Trophoblast cell (in vitro differentiated cells and primary cell): ENCODE measurements around the gene CCDC12.

Experiments used
- DNase-seq, 2 donors: peaks; one replicate each; pipeline ENCODE4 v3.0.0-alpha.2; 2016
- H2AFZ ChIP-seq: 2 replicates; pipeline ENCODE4 v1.6.1; 2013; ENCODE audit warnings: low read length, moderate library complexity, mild to moderate bottlenecking; ENCODE audit not compliant: insufficient read depth, poor library complexity
- H2AK5ac ChIP-seq: 2 replicates; pipeline ENCODE4 v1.6.1; 2013; ENCODE audit warnings: mild to moderate bottlenecking, low read length
- H2BK120ac ChIP-seq: 2 replicates; pipeline ENCODE4 v1.6.1; 2013; ENCODE audit warnings: low read length, mild to moderate bottlenecking, moderate library complexity; ENCODE audit not compliant: insufficient read depth, poor library complexity
- H2BK12ac ChIP-seq: 2 replicates; pipeline ENCODE4 v1.6.1; 2013; ENCODE audit warnings: mild to moderate bottlenecking, low read length, moderate library complexity
- H2BK5ac ChIP-seq: 2 replicates; pipeline ENCODE4 v1.6.1; 2013; ENCODE audit warnings: low read length, low read depth, moderate library complexity, mild to moderate bottlenecking; ENCODE audit not compliant: poor library complexity
- H3K14ac ChIP-seq: 2 replicates; pipeline ENCODE4 v1.6.1; 2013; ENCODE audit warnings: mild to moderate bottlenecking, low read length
- H3K18ac ChIP-seq: 2 replicates; pipeline ENCODE4 v1.6.1; 2013; ENCODE audit warnings: mild to moderate bottlenecking, low read length
- H3K23ac ChIP-seq: 2 replicates; pipeline ENCODE4 v1.6.1; 2013; ENCODE audit warnings: low read length
- H3K27ac ChIP-seq: 2 replicates; pipeline ENCODE4 v1.5.1; 2013; ENCODE audit warnings: low read depth, mild to moderate bottlenecking, inconsistent platforms, low read length, moderate library complexity
- H3K27me3 ChIP-seq: 2 replicates; pipeline ENCODE4 v1.6.1; 2013; ENCODE audit warnings: inconsistent platforms, mild to moderate bottlenecking, low read length, moderate library complexity; ENCODE audit not compliant: insufficient read depth
- H3K36me3 ChIP-seq, 2 experiments: 1 replicate in 1 of 2; 2 replicates in 1 of 2; pipeline ENCODE4 v1.6.1; 2013; ENCODE audit warnings: low read length in 2 of 2, mild to moderate bottlenecking in 2 of 2, moderate library complexity in 1 of 2; ENCODE audit not compliant: insufficient read depth in 2 of 2, control insufficient read depth in 1 of 2
- H3K4ac ChIP-seq: 2 replicates; pipeline ENCODE4 v1.6.1; 2013; ENCODE audit warnings: low read depth, mild to moderate bottlenecking, low read length, moderate library complexity
- H3K4me1 ChIP-seq, 2 experiments: 1 replicate in 1 of 2; 2 replicates in 1 of 2; pipeline ENCODE4 v1.6.1; 2013; ENCODE audit warnings: low read length in 2 of 2, mild to moderate bottlenecking in 2 of 2, moderate library complexity in 1 of 2; ENCODE audit not compliant: insufficient read depth in 2 of 2, control insufficient read depth in 1 of 2
- H3K4me2 ChIP-seq: 2 replicates; pipeline ENCODE4 v1.6.1; 2013; ENCODE audit warnings: inconsistent platforms, mild to moderate bottlenecking, low read length, moderate library complexity
- H3K4me3 ChIP-seq: 2 replicates; pipeline ENCODE4 v1.5.1; 2013; ENCODE audit warnings: mild to moderate bottlenecking, low read depth, low read length, inconsistent platforms
- H3K79me1 ChIP-seq: one replicate; pipeline ENCODE4 v1.6.1; 2013; ENCODE audit warnings: low read length
- H3K79me2 ChIP-seq: 2 replicates; pipeline ENCODE4 v1.6.1; 2013; ENCODE audit warnings: low read length, mild to moderate bottlenecking; ENCODE audit not compliant: control insufficient read depth, insufficient read depth, poor library complexity
- H3K9ac ChIP-seq: 2 replicates; pipeline ENCODE4 v1.6.1; 2013; ENCODE audit warnings: mild to moderate bottlenecking, low read length
- H3K9me3 ChIP-seq: 2 replicates; pipeline ENCODE4 v1.6.1; 2013; ENCODE audit warnings: low read depth, mild to moderate bottlenecking, control low read depth, inconsistent platforms, low read length; ENCODE audit not compliant: insufficient read depth
- H4K12ac ChIP-seq: 2 replicates; pipeline ENCODE4 v1.6.1; 2013; ENCODE audit warnings: low read depth, mild to moderate bottlenecking, low read length, moderate library complexity
- H4K8ac ChIP-seq: 2 replicates; pipeline ENCODE4 v1.6.1; 2013; ENCODE audit warnings: low read depth, mild to moderate bottlenecking, low read length, moderate library complexity
- H4K91ac ChIP-seq: one replicate; pipeline ENCODE4 v1.6.1; 2013; ENCODE audit warnings: low read depth, mild to moderate bottlenecking, low read length, moderate library complexity
- WGBS: extraction: QIAGEN DNeasy Blood & Tissue Kit; methylation state at CpG from one replicate; pipeline ENCODE4 v1.1.7; 2013; ENCODE audit warnings: missing lambda C conversion rate; ENCODE audit not compliant: insufficient read length, insufficient coverage; ENCODE audit errors: extremely low coverage; 5-methylcytosine and 5-hydroxymethylcytosine counted together

Gene CCDC12

DNA sequence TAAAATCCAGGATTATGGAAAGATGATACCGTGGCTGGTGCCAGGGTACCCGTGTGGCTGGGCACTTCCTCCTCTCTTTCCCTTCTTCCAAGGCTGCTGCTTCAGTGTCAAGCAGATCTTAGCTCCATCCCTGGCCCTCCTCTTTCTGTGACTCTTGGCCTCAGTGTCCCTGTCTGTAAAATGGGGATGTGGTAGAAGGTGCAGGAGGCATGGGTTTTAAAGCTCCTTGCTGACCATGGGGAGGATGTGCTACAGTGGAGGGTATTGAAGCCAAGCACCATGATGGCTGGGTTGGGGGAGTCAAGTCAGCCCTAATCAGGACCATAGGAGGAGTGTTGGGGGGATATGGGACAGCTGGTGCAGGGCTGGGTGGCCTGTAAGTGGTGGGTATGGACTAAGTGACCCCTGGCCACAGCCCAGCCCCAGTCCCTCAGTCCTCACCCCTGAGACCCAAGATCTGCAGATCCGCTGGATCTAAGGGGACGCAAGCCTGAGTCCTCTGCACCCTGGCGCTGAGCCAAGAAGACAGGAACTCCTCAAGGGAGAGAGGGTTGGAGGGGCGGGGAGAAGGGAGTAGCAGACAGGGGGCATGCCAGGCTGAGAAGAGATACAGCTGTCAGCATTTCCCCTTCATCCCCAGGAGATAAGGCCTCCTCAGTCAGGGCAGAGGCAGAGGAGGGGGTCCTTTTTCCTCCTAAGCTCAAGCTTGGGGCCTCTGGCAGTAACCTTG is 87.0 kb downstream of the CCDC12 start:
- no CpG with 5 or more reads among the region's 6 CpGs for WGBS
- Histone ChIP-seq H3K36me3 (no peaks in the 10 kb centered on the region), H3K9me3 (peaks cover 6% of the 10 kb centered on the region), H2AK5ac (no peak overlapping the region), H2BK5ac (no peak overlapping the region), H4K12ac (no peak overlapping the region), H3K4me3 (no peak overlapping the region), H3K4ac (no peak overlapping the region), H3K18ac (no peak overlapping the region), H3K9ac (no peak overlapping the region), H4K8ac (no peak overlapping the region), H3K27ac (no peak overlapping the region), H3K4me1 (peaks cover 5 to 8% of the 10 kb centered on the region in 2 experiments), H3K14ac (no peak overlapping the region), H4K91ac (no peak overlapping the region), H3K79me1 (no peaks in the 10 kb centered on the region), H2BK12ac (no peak overlapping the region), H3K4me2 (no peak overlapping the region), H3K23ac (no peak overlapping the region), H2AFZ (no peak overlapping the region), H2BK120ac (no peak overlapping the region), H3K79me2 (peaks cover 2% of the 10 kb centered on the region), H3K27me3 (peaks cover 11% of the 10 kb centered on the region)
- DNase-seq, result no peak

DNA sequence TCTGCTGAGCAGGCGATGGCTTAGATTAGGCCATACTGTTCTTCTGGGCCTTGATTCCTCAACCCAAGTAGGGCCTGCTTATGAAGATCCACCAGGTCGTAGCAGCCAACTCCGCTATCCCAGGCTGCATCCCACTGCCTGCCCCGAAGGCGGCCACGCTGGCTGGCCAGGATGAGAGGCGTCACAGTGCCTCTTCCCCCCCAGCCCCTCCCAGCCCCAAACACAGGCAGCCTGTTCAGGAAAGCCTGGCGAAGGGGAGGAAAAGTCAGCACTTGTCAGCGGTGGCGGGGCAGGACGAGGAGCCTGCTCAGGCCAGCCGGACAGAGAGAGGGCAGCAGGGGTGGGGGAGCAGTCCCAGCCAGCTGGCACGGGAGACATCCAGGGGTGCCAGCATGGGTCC is 87.8 kb downstream of the CCDC12 start:
- Histone ChIP-seq H3K9me3 (peaks cover 6% of the 10 kb centered on the region), H3K36me3 (no peaks in the 10 kb centered on the region), H3K27me3 (peaks cover 14% of the 10 kb centered on the region), H2AK5ac (no peak overlapping the region), H3K4me2 (no peak overlapping the region), H3K79me2 (peaks cover 2% of the 10 kb centered on the region), H2BK5ac (no peak overlapping the region), H2BK120ac (no peak overlapping the region), H4K91ac (no peak overlapping the region), H3K79me1 (no peaks in the 10 kb centered on the region), H4K12ac (no peak overlapping the region), H3K27ac (no peak overlapping the region), H3K18ac (no peak overlapping the region), H2BK12ac (no peak overlapping the region), H4K8ac (no peak overlapping the region), H3K9ac (no peak overlapping the region), H3K23ac (no peak overlapping the region), H3K14ac (no peak overlapping the region), H3K4ac (no peak overlapping the region), H2AFZ (no peak overlapping the region), H3K4me3 (no peak overlapping the region), H3K4me1 (peaks cover 5 to 12% of the 10 kb centered on the region in 2 experiments)
- no CpG with 5 or more reads among the region's 13 CpGs for WGBS
- DNase-seq, result no peak

DNA sequence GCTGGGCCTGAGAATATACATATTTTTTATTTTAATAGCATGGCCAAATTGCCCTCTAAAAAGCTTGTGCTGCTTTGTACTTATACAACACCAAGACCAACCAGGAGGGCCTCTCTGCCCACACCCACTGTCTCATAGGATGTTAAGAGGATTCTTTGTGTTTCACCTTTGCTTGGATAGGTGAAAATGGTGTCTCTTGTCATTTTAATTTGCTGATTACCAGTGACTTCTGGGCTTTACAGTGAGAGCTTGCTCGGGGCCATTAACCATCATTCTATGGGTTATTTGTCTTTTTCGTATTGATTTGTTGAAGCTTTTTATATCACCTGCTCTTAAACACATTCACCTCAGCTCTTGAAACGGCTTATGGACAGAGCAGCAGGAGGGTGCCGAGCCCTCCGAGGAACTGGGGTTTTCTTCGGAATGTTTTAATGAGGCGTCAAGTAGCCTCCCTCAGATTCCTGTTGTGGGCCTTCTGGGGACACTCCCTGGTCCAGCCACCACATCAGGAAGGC is 88.5 kb downstream of the CCDC12 start:
- H3K27ac ChIP-seq, result no peak overlapping the region
- no peak overlapping the region for H2BK5ac ChIP-seq
- H3K4me3 ChIP-seq, result no peak overlapping the region
- H2BK12ac ChIP-seq, result no peak overlapping the region
- H3K14ac ChIP-seq, result no peak overlapping the region
- no peak overlapping the region for H3K4ac ChIP-seq
- no peak for DNase-seq
- H3K79me1 ChIP-seq, result peaks cover 3% of the 10 kb centered on the region
- H4K12ac ChIP-seq, result no peak overlapping the region
- H2AK5ac ChIP-seq, result no peak overlapping the region
- no peak overlapping the region for H3K18ac ChIP-seq
- no peak overlapping the region for H3K9ac ChIP-seq
- H3K23ac ChIP-seq, result no peak overlapping the region
- H2AFZ ChIP-seq, result no peak overlapping the region
- no CpG with 5 or more reads among the region's 7 CpGs for WGBS
- peaks cover 17% of the 10 kb centered on the region for H3K27me3 ChIP-seq
- peaks cover 4% of the 10 kb centered on the region for H3K79me2 ChIP-seq
- H2BK120ac ChIP-seq, result no peak overlapping the region
- no peak overlapping the region for H4K91ac ChIP-seq
- H4K8ac ChIP-seq, result no peak overlapping the region
- H3K9me3 ChIP-seq, result peaks cover 6% of the 10 kb centered on the region
- no peak overlapping the region for H3K4me2 ChIP-seq
- H3K4me1 ChIP-seq, result peaks cover 9 to 16% of the 10 kb centered on the region in 2 experiments
- no peaks in the 10 kb centered on the region for H3K36me3 ChIP-seq

DNA sequence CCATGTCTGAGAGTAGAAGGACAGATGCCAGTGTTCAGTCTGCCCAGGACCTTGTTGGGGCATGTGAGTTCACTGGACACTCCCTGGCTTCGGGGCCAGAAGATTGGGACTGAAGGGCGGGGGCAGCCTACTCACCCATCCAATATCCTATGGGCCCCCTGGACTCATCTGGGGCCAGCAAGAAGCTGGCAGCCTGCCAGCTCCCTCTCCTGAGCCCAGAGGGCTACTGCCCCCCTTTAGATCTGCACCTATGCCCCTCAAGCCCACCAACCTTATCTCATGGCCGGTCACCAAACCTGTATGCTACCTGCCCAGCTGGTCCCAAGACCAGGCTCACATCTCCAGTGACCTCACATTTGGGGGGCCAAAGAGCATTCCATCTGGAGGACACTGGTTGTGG is 90.9 kb downstream of the CCDC12 start:
- H3K9ac ChIP-seq, result no peak overlapping the region

More for the DNA sequence above, 90.9 kb downstream of the CCDC12 start:
- H3K4me3 ChIP-seq, result no peak overlapping the region
- peaks cover 6% of the 10 kb centered on the region for H3K9me3 ChIP-seq
- no peak overlapping the region for H2AK5ac ChIP-seq
- peaks cover 5% of the 10 kb centered on the region for H3K79me1 ChIP-seq
- H4K8ac ChIP-seq, result no peak overlapping the region
- no peak overlapping the region for H2BK5ac ChIP-seq
- no peak overlapping the region for H4K91ac ChIP-seq
- H4K12ac ChIP-seq, result no peak overlapping the region
- DNase-seq, result no peak
- H3K18ac ChIP-seq, result no peak overlapping the region
- no peak overlapping the region for H3K14ac ChIP-seq
- no peak overlapping the region for H2BK120ac ChIP-seq
- no peak overlapping the region for H3K23ac ChIP-seq
- H2BK12ac ChIP-seq, result no peak overlapping the region
- no CpG with 5 or more reads among the region's 3 CpGs for WGBS
- H3K27ac ChIP-seq, result no peak overlapping the region
- H3K27me3 ChIP-seq, result peaks cover 13% of the 10 kb centered on the region
- H3K36me3 ChIP-seq, result no peaks in the 10 kb centered on the region
- peaks cover 4 to 14% of the 10 kb centered on the region in 2 experiments for H3K4me1 ChIP-seq
- no peak overlapping the region for H3K4ac ChIP-seq
- H3K4me2 ChIP-seq, result no peak overlapping the region
- H2AFZ ChIP-seq, result no peak overlapping the region
- H3K79me2 ChIP-seq, result peaks cover 2% of the 10 kb centered on the region
